Endothelial cell (in vitro differentiated cells): Measurements from ENCODE around the gene NEDD4L. TPM values are rescaled to one million over a fixed set of nuclear protein-coding genes. Genes with fewer than 3 reads are reported as not detected.

Experiments
- DNase-seq: peaks from one replicate; pipeline ENCODE4 v3.0.0; 2021; ENCODE audit warnings: low spot score
- H3K27ac Mint-ChIP-seq: one replicate; pipeline ENCODE4 v1.8.0; 2021; ENCODE audit warnings: mixed read lengths, inconsistent platforms; ENCODE audit not compliant: unreplicated experiment
- H3K27me3 Mint-ChIP-seq: one replicate; pipeline ENCODE4 v1.8.0; 2021; ENCODE audit warnings: mild to moderate bottlenecking, moderate library complexity, mixed read lengths, inconsistent platforms; ENCODE audit not compliant: unreplicated experiment
- H3K36me3 Mint-ChIP-seq: one replicate; pipeline ENCODE4 v1.8.0; 2021; ENCODE audit warnings: mild to moderate bottlenecking, low read depth, mixed read lengths, inconsistent platforms; ENCODE audit not compliant: unreplicated experiment
- H3K4me1 Mint-ChIP-seq: one replicate; pipeline ENCODE4 v1.8.0; 2021; ENCODE audit warnings: mild to moderate bottlenecking, mixed read lengths, inconsistent platforms; ENCODE audit not compliant: unreplicated experiment
- H3K4me3 Mint-ChIP-seq: one replicate; pipeline ENCODE4 v1.8.0; 2021; ENCODE audit warnings: mild to moderate bottlenecking, mixed read lengths, inconsistent platforms; ENCODE audit not compliant: unreplicated experiment
- H3K9me3 Mint-ChIP-seq: one replicate; pipeline ENCODE4 v1.8.0; 2021; ENCODE audit warnings: mixed read lengths, inconsistent platforms; ENCODE audit not compliant: unreplicated experiment
- total RNA-seq: library from RNA; stranded (reverse); fragmentation: NEBNext Ultra II Directional; extraction: Animal tissue kit (Norgen Biotek cat#: 25700); gene quantifications from one replicate; pipeline ENCODE4 v1.2.1, GENCODE V29; 2021; ENCODE audit not compliant: unreplicated experiment
- TF ChIP-seq, protein P1 (sequence below): fragments of 200-600 bp; sonication (generic); IDR thresholded peaks from one replicate; pipeline ENCODE4 v1.5.0; 2021; ENCODE audit warnings: antibody characterized with exemption; ENCODE audit not compliant: unreplicated experiment

The NEDD4L gene
- total RNA-seq, 1 donor from 2014 or later: 42.8 TPM

DNA sequence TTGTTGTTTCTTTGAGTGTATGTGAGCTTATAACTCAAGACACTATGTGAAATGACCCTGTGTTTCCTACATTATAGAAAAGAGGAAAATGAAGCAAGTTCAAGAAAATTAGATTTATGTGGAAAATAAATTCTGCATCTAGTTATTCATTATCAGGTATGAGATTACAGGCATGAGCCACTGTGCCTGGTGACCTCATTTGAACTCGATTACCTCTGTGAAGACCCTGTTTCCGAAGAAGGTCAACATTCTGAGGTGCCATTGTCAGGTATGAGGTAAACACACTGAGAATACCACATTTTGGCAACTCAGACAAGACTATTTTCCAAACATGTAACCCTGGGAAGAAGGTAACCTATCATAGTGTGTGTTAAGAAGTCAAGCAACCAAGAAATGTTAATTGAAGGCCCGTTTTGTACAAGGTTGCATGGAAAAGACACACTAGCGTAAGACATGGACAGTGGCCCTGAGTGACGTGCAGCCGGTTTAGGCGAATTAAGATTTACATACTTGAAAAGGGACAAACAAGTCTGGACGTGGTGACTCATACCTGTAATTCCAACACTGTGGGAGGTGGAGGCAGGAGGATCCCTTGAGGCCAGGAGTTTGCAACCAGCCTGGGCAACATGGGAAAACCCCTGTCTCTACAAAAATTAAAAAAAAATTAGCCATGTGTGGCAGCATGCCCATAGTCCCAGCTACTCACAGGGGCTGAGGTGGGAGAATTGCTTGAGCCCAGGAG lies 186.6 kb downstream of the NEDD4L start:
- DNase-seq: no peak
- Mint-ChIP-seq H3K36me3 (peaks cover 4% of the 10 kb centered on the region), H3K4me1 (peaks cover 19% of the 10 kb centered on the region), H3K27ac (no peak overlapping the region), H3K9me3 (no peaks in the 10 kb centered on the region), H3K27me3 (peaks cover 2% of the 10 kb centered on the region), H3K4me3 (no peak overlapping the region)
- TF ChIP-seq, protein P1, sequence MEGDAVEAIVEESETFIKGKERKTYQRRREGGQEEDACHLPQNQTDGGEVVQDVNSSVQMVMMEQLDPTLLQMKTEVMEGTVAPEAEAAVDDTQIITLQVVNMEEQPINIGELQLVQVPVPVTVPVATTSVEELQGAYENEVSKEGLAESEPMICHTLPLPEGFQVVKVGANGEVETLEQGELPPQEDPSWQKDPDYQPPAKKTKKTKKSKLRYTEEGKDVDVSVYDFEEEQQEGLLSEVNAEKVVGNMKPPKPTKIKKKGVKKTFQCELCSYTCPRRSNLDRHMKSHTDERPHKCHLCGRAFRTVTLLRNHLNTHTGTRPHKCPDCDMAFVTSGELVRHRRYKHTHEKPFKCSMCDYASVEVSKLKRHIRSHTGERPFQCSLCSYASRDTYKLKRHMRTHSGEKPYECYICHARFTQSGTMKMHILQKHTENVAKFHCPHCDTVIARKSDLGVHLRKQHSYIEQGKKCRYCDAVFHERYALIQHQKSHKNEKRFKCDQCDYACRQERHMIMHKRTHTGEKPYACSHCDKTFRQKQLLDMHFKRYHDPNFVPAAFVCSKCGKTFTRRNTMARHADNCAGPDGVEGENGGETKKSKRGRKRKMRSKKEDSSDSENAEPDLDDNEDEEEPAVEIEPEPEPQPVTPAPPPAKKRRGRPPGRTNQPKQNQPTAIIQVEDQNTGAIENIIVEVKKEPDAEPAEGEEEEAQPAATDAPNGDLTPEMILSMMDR: no peak

DNA sequence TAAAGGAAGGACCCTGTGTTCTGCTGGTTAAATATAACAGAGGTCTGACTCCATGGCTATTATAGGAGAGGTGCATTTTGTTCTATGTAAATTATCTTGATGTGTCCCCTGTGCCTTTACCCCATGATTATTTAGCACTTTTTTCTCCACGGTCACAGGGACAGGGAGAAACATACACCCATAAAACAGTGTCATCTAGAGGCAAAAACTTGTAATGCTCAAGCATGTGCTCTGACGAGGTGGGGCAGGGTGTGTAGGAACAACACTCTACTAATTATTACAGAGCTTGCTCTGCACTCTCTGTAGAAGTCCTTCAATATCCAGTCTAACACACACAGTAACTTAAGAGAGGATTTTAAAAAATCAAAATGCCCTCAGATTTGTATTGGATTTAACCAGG lies 187.9 kb downstream of the NEDD4L start:
- TF ChIP-seq, protein P1: no peak
- Mint-ChIP-seq H3K36me3 (peaks cover 4% of the 10 kb centered on the region), H3K27me3 (peaks cover 2% of the 10 kb centered on the region), H3K4me1 (peaks cover 15% of the 10 kb centered on the region), H3K27ac (no peak overlapping the region), H3K9me3 (no peaks in the 10 kb centered on the region), H3K4me3 (no peak overlapping the region)
- no peak for DNase-seq

DNA sequence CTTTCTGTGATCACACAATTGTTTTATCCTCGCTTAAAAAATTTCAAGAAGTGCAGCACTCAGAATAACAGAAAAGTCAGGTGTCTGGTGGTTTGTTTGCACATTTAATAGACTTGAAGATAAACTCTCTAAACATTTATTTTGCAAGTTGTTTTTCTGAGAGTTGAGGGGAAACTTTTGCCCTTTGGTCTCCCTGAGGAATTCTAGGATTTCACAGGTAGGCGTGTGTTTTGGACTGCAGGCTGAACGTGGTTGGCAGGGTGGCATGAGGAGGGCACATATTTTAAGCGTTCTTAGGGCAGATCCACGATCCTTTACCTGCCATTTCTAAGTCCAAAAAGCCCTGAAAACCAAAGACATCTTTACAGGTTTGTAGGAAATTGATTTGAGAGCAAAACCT lies 188.6 kb downstream of the NEDD4L start:
- Mint-ChIP-seq H3K27ac (no peak overlapping the region), H3K9me3 (no peaks in the 10 kb centered on the region), H3K36me3 (peaks cover 4% of the 10 kb centered on the region), H3K4me1 (peaks cover 11% of the 10 kb centered on the region), H3K4me3 (no peak overlapping the region), H3K27me3 (peaks cover 2% of the 10 kb centered on the region)
- no peak for DNase-seq
- TF ChIP-seq, protein P1: no peak

DNA sequence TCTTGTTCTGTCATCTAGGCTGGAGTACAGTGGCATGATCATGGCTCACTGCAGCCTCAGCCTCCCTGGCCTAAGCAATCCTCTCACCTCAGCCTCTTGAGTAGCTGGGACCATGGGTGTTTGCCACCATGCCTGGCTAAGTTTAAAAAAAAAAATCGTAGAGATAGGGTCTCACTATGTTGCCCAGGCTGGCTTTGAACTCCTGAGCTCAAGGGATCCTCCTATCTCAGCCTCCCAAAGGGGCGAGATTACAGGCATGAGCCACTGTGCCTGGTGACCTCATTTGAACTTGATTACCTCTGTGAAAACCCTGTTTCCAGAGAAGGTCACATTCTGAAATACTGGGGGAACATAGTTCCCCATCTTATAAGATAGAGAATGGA lies 190.3 kb downstream of the NEDD4L start:
- DNase-seq: no peak
- Mint-ChIP-seq H3K27ac (no peak overlapping the region), H3K4me1 (peaks cover 7% of the 10 kb centered on the region), H3K27me3 (peaks cover 2% of the 10 kb centered on the region), H3K36me3 (peaks cover 4% of the 10 kb centered on the region), H3K4me3 (no peak overlapping the region), H3K9me3 (no peaks in the 10 kb centered on the region)
- TF ChIP-seq, protein P1: no peak

DNA sequence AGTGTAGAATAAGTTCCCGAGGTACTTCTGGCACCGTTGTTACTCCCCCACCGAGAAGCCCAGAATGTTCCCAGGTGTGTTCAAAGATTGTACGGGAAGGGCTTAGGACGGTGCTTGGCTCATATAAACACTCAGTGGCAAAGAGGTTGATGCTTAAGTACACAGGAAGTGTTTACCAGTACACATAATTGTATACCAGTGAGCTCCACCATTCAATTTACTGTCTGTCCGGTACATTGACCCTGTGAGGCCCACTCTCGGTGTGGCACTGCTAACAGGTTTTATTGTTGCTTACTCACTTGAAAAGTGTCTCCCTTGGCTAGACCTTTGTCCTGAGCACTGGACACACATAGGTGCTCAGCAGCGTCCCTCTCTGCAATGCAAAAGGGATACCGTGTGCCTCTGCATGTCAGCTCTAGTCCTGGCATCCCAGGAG lies 191.0 kb downstream of the NEDD4L start:
- H3K27me3 Mint-ChIP-seq: peaks cover 2% of the 10 kb centered on the region
- no peaks in the 10 kb centered on the region for H3K9me3 Mint-ChIP-seq
- peaks cover 11% of the 10 kb centered on the region for H3K4me1 Mint-ChIP-seq
- TF ChIP-seq, protein P1: no peak
- peaks cover 4% of the 10 kb centered on the region for H3K36me3 Mint-ChIP-seq
- DNase-seq: no peak
- no peak overlapping the region for H3K4me3 Mint-ChIP-seq
- H3K27ac Mint-ChIP-seq: peak overlapping the region; percentile 26
